B cell (primary cell): ENCODE data around the gene KIF3A. TPM values are rescaled to one million over a fixed set of nuclear protein-coding genes. Genes with fewer than 3 reads are reported as not detected.

Source experiments
- ATAC-seq: fragments of 200-7000 bp; cut with Tn5 transposase; one replicate; pipeline ENCODE4 v1.10.0; 2021; ENCODE audit warnings: low read depth, mild to moderate bottlenecking, moderate number of reproducible peaks, moderate library complexity
- CTCF ChIA-PET: fragments of 350-600 bp; sonication (Branson Sonifier 250); formaldehyde crosslinking; loops from one replicate; lab custom pipeline; 2021; ENCODE audit warnings: antibody characterized with exemption, inconsistent platforms; lab: Charles Lee
- POLR2A ChIA-PET: fragments of 350-600 bp; sonication (Branson Sonifier 250); formaldehyde crosslinking; loops from one replicate; lab custom pipeline; 2021; ENCODE audit warnings: antibody characterized with exemption; lab: Charles Lee
- DNase-seq: peaks from one replicate; pipeline ENCODE4 v3.0.0; 2013
- H2AFZ ChIP-seq: 2 replicates; pipeline ENCODE4 v1.6.1; 2012; ENCODE audit warnings: mild to moderate bottlenecking, low read depth, low read length; ENCODE audit not compliant: insufficient read depth, poor library complexity, severe bottlenecking
- H3K27ac ChIP-seq, 2 donors: 1 replicate in 1 of 2; 2 replicates in 1 of 2; pipeline ENCODE4 v1.5.1; 2012 to 2013; ENCODE audit warnings: low read length in 2 of 2, mild to moderate bottlenecking in 2 of 2, moderate library complexity in 1 of 2
- H3K27me3 ChIP-seq, 4 experiments: fragments of 200-600 bp in 1 of 4; sonication (generic) in 1 of 4; replicated peaks in 1 of 4; 1 replicate in 2 of 4; 2 replicates in 2 of 4; pipeline versions ENCODE4 v1.6.1 to v1.7.0; 2013 to 2016; ENCODE audit warnings: low read length in 3 of 4, mild to moderate bottlenecking in 2 of 4, mixed read lengths in 1 of 4, moderate library complexity in 1 of 4; ENCODE audit not compliant: insufficient read depth in 4 of 4, control insufficient read depth in 3 of 4; ENCODE audit errors: control extremely low read depth in 1 of 4
- H3K36me3 ChIP-seq, 2 experiments: replicated peaks in 1 of 2; 1 replicate in 1 of 2; 2 replicates in 1 of 2; pipeline versions ENCODE4 v1.6.1 to v1.7.1; 2013; ENCODE audit warnings: low read length in 1 of 2; ENCODE audit not compliant: insufficient read depth in 2 of 2, control insufficient read depth in 1 of 2; ENCODE audit errors: control extremely low read depth in 1 of 2, extremely low read depth in 1 of 2
- H3K4me1 ChIP-seq, 2 donors: fragments of 200-600 bp in 1 of 2; sonication (generic) in 1 of 2; 1 replicate in 1 of 2; 2 replicates in 1 of 2; pipeline versions ENCODE4 v1.5.1 to v1.6.1; 2013 to 2017; ENCODE audit warnings: low read length in 2 of 2; ENCODE audit not compliant: control insufficient read depth in 2 of 2, insufficient read depth in 2 of 2
- H3K4me2 ChIP-seq: replicated peaks from 2 replicates; pipeline ENCODE3; 2012; ENCODE audit warnings: mild to moderate bottlenecking, low read depth, low read length; ENCODE audit not compliant: poor library complexity, severe bottlenecking
- H3K4me3 ChIP-seq, 5 experiments: fragments of 200-600 bp in 1 of 5; sonication (generic) in 1 of 5; 1 replicate in 3 of 5; 2 replicates in 2 of 5; pipeline versions ENCODE4 v1.5.1 to v1.7.0; 2011 to 2016; ENCODE audit warnings: low read length in 4 of 5, mild to moderate bottlenecking in 4 of 5, low read depth in 2 of 5, control low read depth in 1 of 5, moderate library complexity in 1 of 5; ENCODE audit not compliant: insufficient read depth in 1 of 5; ENCODE audit errors: control extremely low read depth in 1 of 5, extremely low read depth in 1 of 5
- H3K79me2 ChIP-seq: fragments of 200-600 bp; sonication (generic); one replicate; pipeline ENCODE4 v1.6.0; 2016; ENCODE audit warnings: low read length; ENCODE audit not compliant: control insufficient read depth, insufficient read depth
- H3K9ac ChIP-seq: fragments of 200-600 bp; sonication (generic); 2 replicates; pipeline ENCODE4 v1.6.1; 2017; ENCODE audit warnings: mild to moderate bottlenecking, low read length, moderate library complexity
- H3K9me3 ChIP-seq, 3 donors: one replicate each; pipeline versions ENCODE4 v1.6.1 to v1.7.1; 2013; ENCODE audit warnings: low read length in 2 of 3; ENCODE audit not compliant: control insufficient read depth in 2 of 3, insufficient read depth in 1 of 3; ENCODE audit errors: control extremely low read depth in 1 of 3
- H4K20me1 ChIP-seq: 2 replicates; pipeline ENCODE4 v1.6.0; 2012; ENCODE audit warnings: mild to moderate bottlenecking, low read length; ENCODE audit not compliant: insufficient read depth, control insufficient read depth, poor library complexity, severe bottlenecking
- H3K27ac Mint-ChIP-seq: one replicate; pipeline ENCODE4 v1.8.0; 2021; ENCODE audit warnings: mixed read lengths
- H3K27me3 Mint-ChIP-seq: one replicate; pipeline ENCODE4 v1.8.0; 2021; ENCODE audit warnings: mixed read lengths
- H3K4me1 Mint-ChIP-seq: one replicate; pipeline ENCODE4 v1.8.0; 2021; ENCODE audit warnings: mixed read lengths
- H3K4me3 Mint-ChIP-seq: one replicate; pipeline ENCODE4 v1.8.0; 2021; ENCODE audit warnings: mixed read lengths
- H3K9me3 Mint-ChIP-seq: one replicate; pipeline ENCODE4 v1.8.0; 2022; ENCODE audit warnings: mixed read lengths; ENCODE audit not compliant: insufficient read depth
- EZH2 ChIP-seq: IDR thresholded peaks from 2 replicates; pipeline ENCODE4 v1.6.1; 2012; ENCODE audit warnings: borderline replicate concordance, low read depth, mild to moderate bottlenecking, moderate library complexity, low read length; ENCODE audit not compliant: insufficient read depth, poor library complexity, severe bottlenecking
- WGBS: methylation state at CpG from one replicate; pipeline ENCODE4 v1.1.5; 2013; ENCODE audit warnings: missing lambda C conversion rate; ENCODE audit not compliant: insufficient coverage; 5-methylcytosine and 5-hydroxymethylcytosine counted together
- intact Hi-C: fragments of 100-400 bp; cut with micrococcal nuclease; formaldehyde crosslinking; loops from one replicate; pipeline ENCODE4 v1.10.0; 2022
- polyA plus RNA-seq: library from polyadenylated mRNA; depleted of rRNA; stranded (reverse); fragments of >200 nt; gene quantifications from 2 replicates; pipeline ENCODE4 v1.2.3, GENCODE V29; 2012
- total RNA-seq, 2 donors: library from RNA; stranded (reverse); fragments of 120-200 nt in 1 of 2; gene quantifications; 1 replicate in 1 of 2; 2 replicates in 1 of 2; pipeline versions ENCODE4 v1.2.3 to v1.2.4, GENCODE V29; 2013 to 2022
- TF ChIP-seq, protein P1 (sequence below): fragments of 200-600 bp; IDR thresholded peaks from one replicate; pipeline ENCODE4 v1.8.0; 2022; ENCODE audit warnings: antibody characterized with exemption, mild to moderate bottlenecking

The KIF3A gene
- total and polyA plus RNA-seq, 2 donors (not counting 1 experiment from before 2014, with no cell fraction given): 1.3 to 16.0 TPM

DNA sequence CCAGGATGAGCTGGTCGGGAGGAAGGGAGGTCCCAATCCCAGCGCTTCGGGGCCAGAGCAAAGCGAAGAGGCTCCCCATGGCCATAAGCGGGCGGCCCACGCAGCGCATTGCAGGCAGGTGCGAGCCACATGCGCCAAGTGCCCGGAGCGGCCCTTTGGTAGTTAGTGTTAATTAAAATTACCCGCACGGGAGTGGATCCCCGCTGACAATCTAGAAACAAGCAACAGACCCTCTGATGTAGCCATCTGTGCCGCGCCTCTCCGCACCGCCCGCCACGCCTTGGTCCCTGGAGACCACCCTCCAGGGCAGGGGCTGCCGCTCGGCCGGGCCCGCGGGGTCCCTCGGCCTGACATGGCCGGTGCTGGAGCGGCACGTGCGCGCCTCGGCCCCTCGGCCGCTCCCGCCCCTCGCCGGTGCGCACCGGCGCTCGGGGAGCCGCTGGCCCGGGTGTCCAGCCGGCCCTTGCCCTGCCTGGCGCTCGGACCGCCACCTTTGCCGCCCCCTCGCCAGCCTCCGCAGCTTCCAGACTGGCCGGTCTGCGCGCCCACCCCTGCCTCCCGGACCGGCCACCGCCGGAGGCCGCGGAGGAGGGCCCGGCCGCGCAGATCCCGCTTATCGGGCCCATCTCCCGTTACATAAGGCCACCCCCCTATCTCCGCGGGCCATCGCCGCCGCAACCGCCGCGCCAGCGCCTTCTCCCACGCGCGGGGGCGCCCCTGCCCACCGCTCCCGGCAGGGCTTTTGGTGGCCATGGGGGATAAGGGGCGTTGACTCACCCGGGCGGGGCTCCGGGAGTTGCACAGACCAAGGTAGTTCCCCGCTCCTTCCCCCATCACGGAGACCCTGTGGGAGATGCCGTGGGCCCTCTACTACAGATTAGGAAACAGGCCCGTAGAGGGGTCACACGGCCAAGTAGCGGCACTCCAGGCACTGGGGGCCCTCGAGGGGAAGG lies 81.2 kb downstream of the KIF3A start:
- CTCF ChIA-PET: no interaction called here
- H3K27me3 Mint-ChIP-seq: peaks cover 39% of the 10 kb centered on the region
- peaks cover 10% of the 10 kb centered on the region for H3K4me1 Mint-ChIP-seq
- Histone ChIP-seq H3K27me3 (peaks cover 0 to 37% (median 14%) of the 10 kb centered on the region in 4 experiments), H3K27ac (no peak overlapping the region), H3K4me2 (peak overlapping the region; percentile 81), H3K4me1 (peaks cover 12 to 15% of the 10 kb centered on the region in 2 donors), H3K79me2 (no peaks in the 10 kb centered on the region), H3K9ac (peak overlapping the region; percentile 55), H3K9me3 (peaks cover 0 to 8% (median 0%) of the 10 kb centered on the region in 3 donors), H3K36me3 (no peaks in the 10 kb centered on the region), H3K4me3 (peak overlapping the region in 3 of 5 experiments; percentile 11 to 47 (median 21)), H4K20me1 (no peaks in the 10 kb centered on the region), H2AFZ (peak overlapping the region; percentile 47)
- H3K9me3 Mint-ChIP-seq: no peaks in the 10 kb centered on the region
- peak; percentile 40 for DNase-seq
- H3K27ac Mint-ChIP-seq: no peak overlapping the region
- intact Hi-C loops: no loop called here
- POLR2A ChIA-PET: no interaction called here
- ATAC-seq: no peak
- TF ChIP-seq, protein P1, sequence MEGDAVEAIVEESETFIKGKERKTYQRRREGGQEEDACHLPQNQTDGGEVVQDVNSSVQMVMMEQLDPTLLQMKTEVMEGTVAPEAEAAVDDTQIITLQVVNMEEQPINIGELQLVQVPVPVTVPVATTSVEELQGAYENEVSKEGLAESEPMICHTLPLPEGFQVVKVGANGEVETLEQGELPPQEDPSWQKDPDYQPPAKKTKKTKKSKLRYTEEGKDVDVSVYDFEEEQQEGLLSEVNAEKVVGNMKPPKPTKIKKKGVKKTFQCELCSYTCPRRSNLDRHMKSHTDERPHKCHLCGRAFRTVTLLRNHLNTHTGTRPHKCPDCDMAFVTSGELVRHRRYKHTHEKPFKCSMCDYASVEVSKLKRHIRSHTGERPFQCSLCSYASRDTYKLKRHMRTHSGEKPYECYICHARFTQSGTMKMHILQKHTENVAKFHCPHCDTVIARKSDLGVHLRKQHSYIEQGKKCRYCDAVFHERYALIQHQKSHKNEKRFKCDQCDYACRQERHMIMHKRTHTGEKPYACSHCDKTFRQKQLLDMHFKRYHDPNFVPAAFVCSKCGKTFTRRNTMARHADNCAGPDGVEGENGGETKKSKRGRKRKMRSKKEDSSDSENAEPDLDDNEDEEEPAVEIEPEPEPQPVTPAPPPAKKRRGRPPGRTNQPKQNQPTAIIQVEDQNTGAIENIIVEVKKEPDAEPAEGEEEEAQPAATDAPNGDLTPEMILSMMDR: no peak
- TF ChIP-seq EZH2: no peak
- peak overlapping the region; percentile 56 for H3K4me3 Mint-ChIP-seq
- 10% methylated on average over 90 of the region's 92 CpGs for WGBS

DNA sequence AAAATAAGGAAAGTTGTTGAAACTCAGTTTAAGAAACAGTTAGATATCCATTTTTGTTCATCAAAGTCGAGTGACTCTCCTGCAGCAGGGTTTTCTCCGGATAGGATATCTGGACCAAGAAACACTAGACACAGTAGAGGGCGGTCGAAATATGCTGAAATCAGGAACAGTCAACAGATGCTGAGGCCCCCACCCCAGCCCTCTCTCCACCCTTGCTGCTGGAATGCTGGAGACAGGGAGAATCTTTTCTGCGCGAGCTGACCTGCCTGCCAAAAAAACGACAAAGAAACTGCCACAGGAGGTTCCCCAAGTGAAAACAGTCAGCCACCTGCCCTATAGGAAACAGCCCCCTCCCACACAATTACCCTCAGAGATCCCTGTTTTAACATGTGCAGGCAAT lies 83.6 kb downstream of the KIF3A start:
- no peak overlapping the region for H3K27ac ChIP-seq
- ATAC-seq: no peak
- H3K4me3 Mint-ChIP-seq: no peak overlapping the region
- H3K4me1 ChIP-seq: peaks cover 11 to 15% of the 10 kb centered on the region in 2 donors
- H3K9me3 Mint-ChIP-seq: peaks cover 5% of the 10 kb centered on the region
- no peaks in the 10 kb centered on the region for H4K20me1 ChIP-seq
- ChIA-PET CTCF (no interaction called here), POLR2A (no interaction called here)
- no peak overlapping the region for H3K27ac Mint-ChIP-seq
- DNase-seq: no peak
- H3K4me1 Mint-ChIP-seq: peaks cover 8% of the 10 kb centered on the region
- H3K36me3 ChIP-seq: no peaks in the 10 kb centered on the region
- no peak overlapping the region for H3K9ac ChIP-seq
- no peak overlapping the region for H2AFZ ChIP-seq
- no peak overlapping the region for H3K4me2 ChIP-seq
- peaks cover 0 to 33% (median 14%) of the 10 kb centered on the region in 4 experiments for H3K27me3 ChIP-seq
- no peak for TF ChIP-seq EZH2
- TF ChIP-seq, protein P1: no peak
- WGBS: 68% methylated on average over 5 of the region's 7 CpGs
- peaks cover 39% of the 10 kb centered on the region for H3K27me3 Mint-ChIP-seq
- no peak overlapping the region for H3K4me3 ChIP-seq
- intact Hi-C loops: no loop called here
- no peaks in the 10 kb centered on the region for H3K79me2 ChIP-seq
- H3K9me3 ChIP-seq: peaks cover 0 to 16% (median 6%) of the 10 kb centered on the region in 3 donors
